Measurements from ENCODE around the gene PRRG3. TPM values are rescaled to one million over a fixed set of nuclear protein-coding genes. Genes with fewer than 3 reads are reported as not detected.

Gene PRRG3
- total and polyA plus RNA-seq, 9 of the 15 experiments (the other 6 are each of a cell fraction or from before 2014, with no cell fraction given): not detected

DNA sequence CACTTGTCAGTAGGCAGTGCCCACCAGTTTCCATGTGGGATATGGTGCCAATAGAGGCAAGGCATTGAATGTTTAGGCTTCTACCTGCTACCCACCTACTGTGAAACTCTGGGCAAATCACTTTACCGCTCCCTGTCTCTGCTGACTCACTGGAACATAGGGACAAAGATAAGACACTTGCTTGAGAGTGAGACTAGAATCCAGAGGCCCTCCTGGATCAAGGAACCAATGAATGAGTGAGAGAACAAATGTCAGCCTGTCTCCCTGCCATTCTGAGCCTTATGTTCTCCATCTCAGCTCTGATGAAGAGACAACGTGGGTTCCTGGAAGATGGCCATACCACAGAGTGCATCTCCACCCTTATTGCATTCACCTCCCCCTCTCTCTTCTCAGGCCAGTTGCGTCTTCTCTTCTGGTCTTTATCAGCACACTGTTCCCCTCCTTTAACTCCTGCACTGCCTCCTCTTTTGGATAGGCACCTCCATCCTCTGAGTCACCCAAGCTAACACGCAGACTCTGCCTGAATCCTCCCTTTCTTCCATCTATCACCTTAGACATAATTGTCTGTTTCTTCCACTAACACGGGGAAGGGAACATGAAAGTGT lies 15.4 kb upstream of the PRRG3 start (continued):
- TF ChIP-seq, protein P1, sequence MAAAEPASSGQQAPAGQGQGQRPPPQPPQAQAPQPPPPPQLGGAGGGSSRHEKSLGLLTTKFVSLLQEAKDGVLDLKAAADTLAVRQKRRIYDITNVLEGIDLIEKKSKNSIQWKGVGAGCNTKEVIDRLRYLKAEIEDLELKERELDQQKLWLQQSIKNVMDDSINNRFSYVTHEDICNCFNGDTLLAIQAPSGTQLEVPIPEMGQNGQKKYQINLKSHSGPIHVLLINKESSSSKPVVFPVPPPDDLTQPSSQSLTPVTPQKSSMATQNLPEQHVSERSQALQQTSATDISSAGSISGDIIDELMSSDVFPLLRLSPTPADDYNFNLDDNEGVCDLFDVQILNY (CRISPR knock-in tag; IDR thresholded peaks at IDR 0.05): no peak
- TF ChIP-seq SMAD1 (IDR thresholded peaks at IDR 0.05; ENCODE audit: low read depth, low read length, partially characterized antibody): no peak
- peak; percentile 57; the same call in 1 of the 2 replicates for TF ChIP-seq NFE2 (IDR thresholded peaks at IDR 0.05; ENCODE audit: low read depth)
- TF ChIP-seq NFATC3 (IDR thresholded peaks at IDR 0.05): no peak
- TF ChIP-seq C11orf30 (IDR thresholded peaks at IDR 0.05; ENCODE audit: low read depth): peak; percentile 36; the same call in 1 of the 2 replicates
- TF ChIP-seq, protein P2, sequence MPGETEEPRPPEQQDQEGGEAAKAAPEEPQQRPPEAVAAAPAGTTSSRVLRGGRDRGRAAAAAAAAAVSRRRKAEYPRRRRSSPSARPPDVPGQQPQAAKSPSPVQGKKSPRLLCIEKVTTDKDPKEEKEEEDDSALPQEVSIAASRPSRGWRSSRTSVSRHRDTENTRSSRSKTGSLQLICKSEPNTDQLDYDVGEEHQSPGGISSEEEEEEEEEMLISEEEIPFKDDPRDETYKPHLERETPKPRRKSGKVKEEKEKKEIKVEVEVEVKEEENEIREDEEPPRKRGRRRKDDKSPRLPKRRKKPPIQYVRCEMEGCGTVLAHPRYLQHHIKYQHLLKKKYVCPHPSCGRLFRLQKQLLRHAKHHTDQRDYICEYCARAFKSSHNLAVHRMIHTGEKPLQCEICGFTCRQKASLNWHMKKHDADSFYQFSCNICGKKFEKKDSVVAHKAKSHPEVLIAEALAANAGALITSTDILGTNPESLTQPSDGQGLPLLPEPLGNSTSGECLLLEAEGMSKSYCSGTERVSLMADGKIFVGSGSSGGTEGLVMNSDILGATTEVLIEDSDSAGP (CRISPR knock-in tag; IDR thresholded peaks at IDR 0.05): no peak

DNA sequence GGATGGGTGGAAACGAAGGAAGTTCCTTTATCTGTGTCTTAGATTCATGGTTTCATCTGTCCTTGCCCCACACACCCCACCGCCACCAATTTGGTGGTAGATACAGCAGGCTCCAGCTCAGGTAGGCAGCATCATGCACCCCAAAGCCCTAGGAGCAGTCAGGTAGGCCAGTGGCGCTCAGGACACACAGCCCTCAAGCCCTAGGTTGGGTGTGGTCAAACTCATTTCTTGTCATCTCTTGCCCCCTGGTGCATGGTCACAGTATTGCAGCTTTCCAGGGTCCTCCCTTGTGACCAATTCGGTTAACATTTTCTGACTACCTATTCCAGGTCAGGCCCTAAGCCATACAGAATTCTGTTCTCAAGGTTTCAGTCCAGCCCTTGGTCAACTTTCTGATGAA lies 14.5 kb upstream of the PRRG3 start:
- BruUV-seq (replicated peaks): no TSS peak
- H3K27me3 ChIP-seq (ENCODE audit: control insufficient read depth in 2 of 2, insufficient read depth in 2 of 2, low read length in 2 of 2): peaks cover 0 to 12% of the 10 kb centered on the region in 2 experiments; a peak in 2 of 5 replicates
- DNase-seq (ENCODE audit: extremely low read depth in 1 of 4, low spot score in 3 of 4) (peak; percentile 62 to 78 (median 72)), ATAC-seq (peak; percentile 99), FAIRE-seq (peak; percentile 92)
- no peaks in the 10 kb centered on the region for H3K36me3 ChIP-seq (ENCODE audit: control insufficient read depth, insufficient read depth, low read length)
- no peak overlapping the region for H3K27ac ChIP-seq (ENCODE audit: extremely low read depth, low read depth, low read length)
- in situ Hi-C loops (cut with MboI): loop anchor here (5.0 to 25.0 kb wide), 4 partner anchors 174 to 919 kb away; no protein-coding TSS in a partner anchor
- H3K79me2 ChIP-seq (ENCODE audit: control insufficient read depth, insufficient read depth, low read length): no peaks in the 10 kb centered on the region
- no peak overlapping the region for H3K4me3 ChIP-seq
- no peak overlapping the region for H3K4me2 ChIP-seq (ENCODE audit: insufficient read depth, low read length)
- no peak overlapping the region for H2AFZ ChIP-seq (ENCODE audit: low read depth, low read length)
- peaks cover 0 to 5% of the 10 kb centered on the region in 2 experiments; a peak in 3 of 5 replicates for H3K4me1 ChIP-seq (replicated peaks in 1 of 2; ENCODE audit: control insufficient read depth in 2 of 2, insufficient read depth in 2 of 2, low read length in 2 of 2)
- H3K9ac ChIP-seq (ENCODE audit: insufficient read depth in 1 of 2, low read depth in 2 of 2, low read length in 2 of 2): no peak overlapping the region
- ChIA-PET POLR2A (no interaction called here), CTCF (ENCODE audit: low intra/inter-chr PET ratio) (interaction anchor here (0.9 to 2.6 kb wide), 5 partner anchors 175 to 908 kb away, joined by 3 to 18 read pairs (median 6); no protein-coding TSS in a partner anchor)
- 13% methylated on average over 4 of the region's 4 CpGs for WGBS (ENCODE audit: insufficient coverage, low coverage, missing lambda C conversion rate)
- peaks cover 3% of the 10 kb centered on the region for H3K9me1 ChIP-seq (ENCODE audit: control insufficient read depth, insufficient read depth, low read length)
- no peaks in the 10 kb centered on the region; the same call in 1 of the 2 replicates for H4K20me1 ChIP-seq (replicated peaks; ENCODE audit: control insufficient read depth, insufficient read depth, low read length)
- intact Hi-C loops (cut with micrococcal nuclease): loop anchor here (1.0 to 10.0 kb wide), 3 partner anchors 175 to 906 kb away; no protein-coding TSS in a partner anchor
- H3K9me3 ChIP-seq (replicated peaks; ENCODE audit: control insufficient read depth, insufficient read depth, low read depth, low read length): no peaks in the 10 kb centered on the region
- TF ChIP-seq DMBX1 (CRISPR knock-in tag; IDR thresholded peaks at IDR 0.05; ENCODE audit: borderline replicate concordance) (no peak), KLF1 (tag; IDR thresholded peaks at IDR 0.05) (peak; percentile 75), RAD21 (CRISPR knock-in tag; conservative IDR thresholded peaks at IDR 0.05 in 1 of 2, IDR thresholded peaks at IDR 0.05 in 1 of 2) (peak; percentile 87 to 90), SMC3 (conservative IDR thresholded peaks at IDR 0.05; ENCODE audit: insufficient read depth, low read depth, low read length) (peak; percentile 95)
- TF ChIP-seq, protein P3, sequence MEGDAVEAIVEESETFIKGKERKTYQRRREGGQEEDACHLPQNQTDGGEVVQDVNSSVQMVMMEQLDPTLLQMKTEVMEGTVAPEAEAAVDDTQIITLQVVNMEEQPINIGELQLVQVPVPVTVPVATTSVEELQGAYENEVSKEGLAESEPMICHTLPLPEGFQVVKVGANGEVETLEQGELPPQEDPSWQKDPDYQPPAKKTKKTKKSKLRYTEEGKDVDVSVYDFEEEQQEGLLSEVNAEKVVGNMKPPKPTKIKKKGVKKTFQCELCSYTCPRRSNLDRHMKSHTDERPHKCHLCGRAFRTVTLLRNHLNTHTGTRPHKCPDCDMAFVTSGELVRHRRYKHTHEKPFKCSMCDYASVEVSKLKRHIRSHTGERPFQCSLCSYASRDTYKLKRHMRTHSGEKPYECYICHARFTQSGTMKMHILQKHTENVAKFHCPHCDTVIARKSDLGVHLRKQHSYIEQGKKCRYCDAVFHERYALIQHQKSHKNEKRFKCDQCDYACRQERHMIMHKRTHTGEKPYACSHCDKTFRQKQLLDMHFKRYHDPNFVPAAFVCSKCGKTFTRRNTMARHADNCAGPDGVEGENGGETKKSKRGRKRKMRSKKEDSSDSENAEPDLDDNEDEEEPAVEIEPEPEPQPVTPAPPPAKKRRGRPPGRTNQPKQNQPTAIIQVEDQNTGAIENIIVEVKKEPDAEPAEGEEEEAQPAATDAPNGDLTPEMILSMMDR (IDR thresholded peaks at IDR 0.05 in 2 of 3, conservative IDR thresholded peaks at IDR 0.05 in 1 of 3; ENCODE audit: insufficient read depth in 2 of 3, low read depth in 1 of 3, low read length in 3 of 3): peak; percentile 65 to 82 (median 81)
- TF ChIP-seq, protein P4, sequence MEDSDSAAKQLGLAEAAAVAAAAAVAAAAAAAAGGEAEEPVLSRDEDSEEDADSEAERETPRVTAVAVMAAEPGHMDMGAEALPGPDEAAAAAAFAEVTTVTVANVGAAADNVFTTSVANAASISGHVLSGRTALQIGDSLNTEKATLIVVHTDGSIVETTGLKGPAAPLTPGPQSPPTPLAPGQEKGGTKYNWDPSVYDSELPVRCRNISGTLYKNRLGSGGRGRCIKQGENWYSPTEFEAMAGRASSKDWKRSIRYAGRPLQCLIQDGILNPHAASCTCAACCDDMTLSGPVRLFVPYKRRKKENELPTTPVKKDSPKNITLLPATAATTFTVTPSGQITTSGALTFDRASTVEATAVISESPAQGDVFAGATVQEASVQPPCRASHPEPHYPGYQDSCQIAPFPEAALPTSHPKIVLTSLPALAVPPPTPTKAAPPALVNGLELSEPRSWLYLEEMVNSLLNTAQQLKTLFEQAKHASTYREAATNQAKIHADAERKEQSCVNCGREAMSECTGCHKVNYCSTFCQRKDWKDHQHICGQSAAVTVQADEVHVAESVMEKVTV (CRISPR knock-in tag; IDR thresholded peaks at IDR 0.05): peak; percentile 64; the same call in 1 of the 2 replicates

Measured in K562 (cell line).